PC-9 (cell line): ENCODE data around the gene PIPOX. TPM values are rescaled to one million over a fixed set of nuclear protein-coding genes. Genes with fewer than 3 reads are reported as not detected.

Source experiments
- BruUV-seq: library from RNA; stranded (reverse); fragments of 400-500 nt; replicated peaks from 2 replicates; lab custom pipeline; 2021; lab: Mats Ljungman, UMichigan
- CTCF ChIA-PET: fragments of 300-600 bp; sonication (Branson Sonifier 250); formaldehyde crosslinking; loops from one replicate; lab custom pipeline; 2022; ENCODE audit warnings: antibody characterized with exemption; lab: Charles Lee
- POLR2A ChIA-PET: fragments of 300-600 bp; sonication (Branson Sonifier 250); formaldehyde crosslinking; loops from one replicate; lab custom pipeline; 2022; ENCODE audit warnings: antibody characterized with exemption; ENCODE audit not compliant: unreplicated experiment; lab: Charles Lee
- DNase-seq, 2 experiments: peaks; one replicate each; pipeline versions ENCODE4 v3.0.0 to v3.0.0-alpha.2; 2015 to 2022; ENCODE audit warnings: mixed read lengths in 1 of 2
- H2AFZ ChIP-seq: fragments of 200-600 bp; sonication (generic); 2 replicates; pipeline ENCODE4 v1.8.1; 2017; ENCODE audit warnings: antibody characterized with exemption
- H3F3A ChIP-seq: fragments of 200-600 bp; sonication (generic); 2 replicates; pipeline ENCODE4 v1.8.1; 2017; ENCODE audit warnings: antibody characterized with exemption, mild to moderate bottlenecking, low read depth; ENCODE audit not compliant: insufficient read depth
- H3K27ac ChIP-seq: fragments of 200-600 bp; sonication (generic); 2 replicates; pipeline ENCODE4 v1.6.1; 2016; ENCODE audit warnings: mixed run types
- H3K27me3 ChIP-seq: fragments of 200-600 bp; sonication (generic); 2 replicates; pipeline ENCODE4 v1.6.1; 2016; ENCODE audit warnings: low read depth, mixed run types; ENCODE audit not compliant: insufficient read depth
- H3K36me3 ChIP-seq: fragments of 200-600 bp; sonication (generic); 2 replicates; pipeline ENCODE4 v1.6.1; 2016; ENCODE audit warnings: low read depth, mixed run types
- H3K4me1 ChIP-seq: fragments of 200-600 bp; sonication (generic); replicated peaks from 2 replicates; pipeline ENCODE4 v1.6.1; 2016; ENCODE audit warnings: mixed run types; ENCODE audit not compliant: insufficient read depth
- H3K4me2 ChIP-seq: fragments of 200-600 bp; sonication (generic); 2 replicates; pipeline ENCODE4 v1.6.1; 2017; ENCODE audit warnings: mixed run types
- H3K4me3 ChIP-seq: fragments of 200-600 bp; sonication (generic); 2 replicates; pipeline ENCODE4 v1.6.1; 2016; ENCODE audit warnings: mixed run types
- H3K79me2 ChIP-seq: fragments of 200-600 bp; sonication (generic); 2 replicates; pipeline ENCODE4 v1.6.1; 2017; ENCODE audit warnings: low read depth, mixed run types
- H3K9me2 ChIP-seq: fragments of 200-600 bp; sonication (generic); 2 replicates; pipeline ENCODE4 v1.8.1; 2017; ENCODE audit warnings: mild to moderate bottlenecking; ENCODE audit not compliant: insufficient read depth
- H3K9me3 ChIP-seq: fragments of 200-600 bp; sonication (generic); 2 replicates; pipeline ENCODE4 v1.8.1; 2016; ENCODE audit warnings: low read depth; ENCODE audit not compliant: insufficient read depth
- H4K20me1 ChIP-seq: fragments of 200-600 bp; sonication (generic); 2 replicates; pipeline ENCODE4 v1.8.1; 2017; ENCODE audit not compliant: insufficient read depth
- EZH2 ChIP-seq: fragments of 200-600 bp; sonication (generic); IDR thresholded peaks from 2 replicates; pipeline ENCODE4 v1.8.0; 2017; ENCODE audit warnings: antibody characterized with exemption, low read depth
- intact Hi-C: fragments of 100-400 bp; cut with micrococcal nuclease; formaldehyde crosslinking; loops from one replicate; pipeline ENCODE4 v1.10.0; 2022; ENCODE audit not compliant: unreplicated experiment
- total RNA-seq: library from RNA; stranded (reverse); gene quantifications from 2 replicates; pipeline ENCODE4 v1.2.3, GENCODE V29; 2021
- TF ChIP-seq, protein P1 (sequence below): fragments of 200-600 bp; sonication (generic); conservative IDR thresholded peaks from 2 replicates; pipeline ENCODE4 v1.6.1; 2017; ENCODE audit warnings: mixed run types, antibody characterized with exemption, mild to moderate bottlenecking, moderate library complexity

Gene PIPOX
- total RNA-seq, 1 experiment from 2014 or later: 2.8 TPM

DNA sequence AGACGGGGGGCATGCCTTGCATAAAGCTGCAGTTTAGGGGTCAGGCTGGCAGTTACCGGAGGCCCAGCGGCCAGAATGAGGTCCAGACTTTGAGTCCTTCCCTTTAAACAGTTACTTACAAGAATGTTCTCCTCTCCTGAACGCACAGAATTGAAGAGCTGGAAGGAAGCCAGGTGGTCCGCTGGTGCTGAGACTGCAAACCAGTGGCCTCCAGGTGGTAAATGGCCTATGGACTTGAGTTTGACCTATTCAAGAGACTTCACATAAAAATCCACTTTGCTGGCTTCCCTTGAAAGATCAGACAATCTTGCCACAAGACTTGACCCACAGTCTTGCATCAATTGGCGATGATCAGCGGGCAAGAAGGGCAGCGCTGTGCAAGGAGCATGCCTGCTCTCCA, 22.4 kb upstream of the PIPOX start:
- Histone ChIP-seq H4K20me1 (no peaks in the 10 kb centered on the region; the same call in 1 of the 2 replicates), H3F3A (no peaks in the 10 kb centered on the region), H3K9me3 (no peaks in the 10 kb centered on the region), H3K79me2 (no peaks in the 10 kb centered on the region), H3K4me2 (no peak overlapping the region), H3K4me3 (no peak overlapping the region), H3K27ac (no peak overlapping the region), H2AFZ (no peak overlapping the region), H3K9me2 (no peaks in the 10 kb centered on the region), H3K27me3 (peaks cover 98% of the 10 kb centered on the region), H3K4me1 (no peaks in the 10 kb centered on the region), H3K36me3 (no peaks in the 10 kb centered on the region)
- intact Hi-C loops: no loop called here
- TF ChIP-seq EZH2: no peak
- TF ChIP-seq, protein P1, sequence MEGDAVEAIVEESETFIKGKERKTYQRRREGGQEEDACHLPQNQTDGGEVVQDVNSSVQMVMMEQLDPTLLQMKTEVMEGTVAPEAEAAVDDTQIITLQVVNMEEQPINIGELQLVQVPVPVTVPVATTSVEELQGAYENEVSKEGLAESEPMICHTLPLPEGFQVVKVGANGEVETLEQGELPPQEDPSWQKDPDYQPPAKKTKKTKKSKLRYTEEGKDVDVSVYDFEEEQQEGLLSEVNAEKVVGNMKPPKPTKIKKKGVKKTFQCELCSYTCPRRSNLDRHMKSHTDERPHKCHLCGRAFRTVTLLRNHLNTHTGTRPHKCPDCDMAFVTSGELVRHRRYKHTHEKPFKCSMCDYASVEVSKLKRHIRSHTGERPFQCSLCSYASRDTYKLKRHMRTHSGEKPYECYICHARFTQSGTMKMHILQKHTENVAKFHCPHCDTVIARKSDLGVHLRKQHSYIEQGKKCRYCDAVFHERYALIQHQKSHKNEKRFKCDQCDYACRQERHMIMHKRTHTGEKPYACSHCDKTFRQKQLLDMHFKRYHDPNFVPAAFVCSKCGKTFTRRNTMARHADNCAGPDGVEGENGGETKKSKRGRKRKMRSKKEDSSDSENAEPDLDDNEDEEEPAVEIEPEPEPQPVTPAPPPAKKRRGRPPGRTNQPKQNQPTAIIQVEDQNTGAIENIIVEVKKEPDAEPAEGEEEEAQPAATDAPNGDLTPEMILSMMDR: no peak
- no TSS peak for BruUV-seq
- no peak for DNase-seq
- ChIA-PET CTCF (interaction anchor here (0.7 kb wide), 1 partner anchor 217 kb away, joined by 3 read pairs; no protein-coding TSS in a partner anchor), POLR2A (no interaction called here)

DNA sequence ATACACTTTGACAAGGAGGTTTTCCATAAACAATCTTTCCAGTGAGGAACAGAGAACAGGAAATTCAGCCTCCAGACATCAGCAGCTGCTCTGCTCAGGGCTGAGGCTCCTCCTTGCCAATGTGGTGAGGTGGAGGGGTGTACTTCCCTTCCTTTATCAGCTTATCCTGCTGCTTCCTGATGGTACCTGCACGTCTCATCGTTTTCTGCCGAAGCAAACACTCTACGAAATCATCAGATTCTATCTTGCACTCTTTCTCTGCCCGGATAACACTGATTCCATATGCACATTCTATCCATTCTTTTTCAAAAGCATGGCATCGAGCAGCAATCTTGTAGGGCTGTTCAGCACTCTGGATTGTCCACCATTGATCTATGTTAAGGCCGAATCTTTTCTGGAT, 21.7 kb upstream of the PIPOX start:
- H3K4me1 ChIP-seq: no peaks in the 10 kb centered on the region
- ChIA-PET CTCF (interaction anchor here (0.7 kb wide), 1 partner anchor 218 kb away, joined by 3 read pairs; no protein-coding TSS in a partner anchor), POLR2A (no interaction called here)
- no peaks in the 10 kb centered on the region for H3F3A ChIP-seq
- no peak overlapping the region for H3K4me3 ChIP-seq
- no peak overlapping the region for H3K27ac ChIP-seq
- no peaks in the 10 kb centered on the region for H3K36me3 ChIP-seq
- no peak overlapping the region for H2AFZ ChIP-seq
- H3K9me2 ChIP-seq: no peaks in the 10 kb centered on the region
- TF ChIP-seq, protein P1: no peak
- no peak for TF ChIP-seq EZH2
- no peak for DNase-seq
- H3K4me2 ChIP-seq: no peak overlapping the region
- peaks cover 97% of the 10 kb centered on the region for H3K27me3 ChIP-seq
- intact Hi-C loops: no loop called here
- BruUV-seq: no TSS peak
- no peaks in the 10 kb centered on the region for H3K79me2 ChIP-seq
- H4K20me1 ChIP-seq: no peaks in the 10 kb centered on the region; the same call in 1 of the 2 replicates
- no peaks in the 10 kb centered on the region for H3K9me3 ChIP-seq

DNA sequence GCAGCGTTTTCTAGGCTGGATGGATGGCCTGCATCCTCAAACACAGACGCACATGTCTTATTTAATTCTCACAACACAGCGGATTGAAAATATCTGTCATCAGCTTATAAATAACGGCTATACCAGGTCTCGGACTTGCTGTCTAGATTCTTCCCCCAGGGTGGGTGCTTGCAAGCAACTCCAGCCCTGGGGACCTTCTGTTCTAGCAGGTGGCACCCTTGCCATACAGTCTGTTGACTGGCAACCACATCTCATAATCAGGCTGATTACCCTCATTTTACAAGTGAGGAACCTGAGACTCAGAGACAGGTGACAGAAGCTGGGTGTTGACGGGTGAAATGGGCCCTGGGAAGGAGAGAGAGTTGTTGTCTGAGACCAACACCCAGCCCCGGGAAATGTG, 20.9 kb upstream of the PIPOX start:
- DNase-seq: no peak
- peaks cover 95% of the 10 kb centered on the region for H3K27me3 ChIP-seq
- no peaks in the 10 kb centered on the region; the same call in 1 of the 2 replicates for H4K20me1 ChIP-seq
- no TSS peak for BruUV-seq
- H3K27ac ChIP-seq: no peak overlapping the region
- H3K36me3 ChIP-seq: no peaks in the 10 kb centered on the region
- no peak overlapping the region for H2AFZ ChIP-seq
- no peaks in the 10 kb centered on the region for H3K9me2 ChIP-seq
- no peaks in the 10 kb centered on the region for H3K9me3 ChIP-seq
- H3K79me2 ChIP-seq: no peaks in the 10 kb centered on the region
- intact Hi-C loops: no loop called here
- ChIA-PET POLR2A (interaction anchor here (0.6 kb wide), 1 partner anchor 334 kb away, joined by 4 read pairs; no protein-coding TSS in a partner anchor), CTCF (no interaction called here)
- H3K4me3 ChIP-seq: no peak overlapping the region
- no peak overlapping the region for H3K4me2 ChIP-seq
- no peaks in the 10 kb centered on the region for H3F3A ChIP-seq
- no peaks in the 10 kb centered on the region for H3K4me1 ChIP-seq
- TF ChIP-seq, protein P1: no peak
- no peak for TF ChIP-seq EZH2
